T-helper 22 cell (primary cell): ENCODE results near the gene CFTR.

ENCODE experiments used
- DNase-seq: peaks from one replicate; pipeline ENCODE4 v3.0.0-alpha.2; 2020; ENCODE audit warnings: low read depth

The CFTR gene

GRCh38 chr7:117590191-117590590 lies 110.4 kb downstream of the CFTR start:
- no peak for DNase-seq

DNA sequence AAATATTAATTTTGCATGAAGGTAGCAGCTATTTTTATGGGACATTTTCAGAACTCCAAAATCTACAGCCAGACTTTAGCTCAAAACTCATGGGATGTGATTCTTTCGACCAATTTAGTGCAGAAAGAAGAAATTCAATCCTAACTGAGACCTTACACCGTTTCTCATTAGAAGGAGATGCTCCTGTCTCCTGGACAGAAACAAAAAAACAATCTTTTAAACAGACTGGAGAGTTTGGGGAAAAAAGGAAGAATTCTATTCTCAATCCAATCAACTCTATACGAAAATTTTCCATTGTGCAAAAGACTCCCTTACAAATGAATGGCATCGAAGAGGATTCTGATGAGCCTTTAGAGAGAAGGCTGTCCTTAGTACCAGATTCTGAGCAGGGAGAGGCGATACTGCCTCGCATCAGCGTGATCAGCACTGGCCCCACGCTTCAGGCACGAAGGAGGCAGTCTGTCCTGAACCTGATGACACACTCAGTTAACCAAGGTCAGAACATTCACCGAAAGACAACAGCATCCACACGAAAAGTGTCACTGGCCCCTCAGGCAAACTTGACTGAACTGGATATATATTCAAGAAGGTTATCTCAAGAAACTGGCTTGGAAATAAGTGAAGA lies 112.3 kb downstream of the CFTR start:
- no peak for DNase-seq

GRCh38 chr7:117596134-117596533 lies 116.3 kb downstream of the CFTR start:
- DNase-seq, result no peak

- no peak for DNase-seq
Measured at GRCh38 chr7:117597755-117598154, 117.9 kb downstream of the CFTR start.

- DNase-seq, result no peak
Measured at GRCh38 chr7:117600911-117601310, 121.1 kb downstream of the CFTR start.

DNA sequence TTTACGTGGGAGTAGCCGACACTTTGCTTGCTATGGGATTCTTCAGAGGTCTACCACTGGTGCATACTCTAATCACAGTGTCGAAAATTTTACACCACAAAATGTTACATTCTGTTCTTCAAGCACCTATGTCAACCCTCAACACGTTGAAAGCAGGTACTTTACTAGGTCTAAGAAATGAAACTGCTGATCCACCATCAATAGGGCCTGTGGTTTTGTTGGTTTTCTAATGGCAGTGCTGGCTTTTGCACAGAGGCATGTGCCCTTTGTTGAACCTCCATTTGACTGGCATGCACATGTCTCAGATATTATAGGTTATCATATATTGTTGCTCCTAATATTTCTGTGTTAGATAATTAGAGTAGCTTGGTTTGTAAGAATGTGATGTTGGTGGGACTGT lies 123.8 kb downstream of the CFTR start:
- DNase-seq, result no peak

DNA sequence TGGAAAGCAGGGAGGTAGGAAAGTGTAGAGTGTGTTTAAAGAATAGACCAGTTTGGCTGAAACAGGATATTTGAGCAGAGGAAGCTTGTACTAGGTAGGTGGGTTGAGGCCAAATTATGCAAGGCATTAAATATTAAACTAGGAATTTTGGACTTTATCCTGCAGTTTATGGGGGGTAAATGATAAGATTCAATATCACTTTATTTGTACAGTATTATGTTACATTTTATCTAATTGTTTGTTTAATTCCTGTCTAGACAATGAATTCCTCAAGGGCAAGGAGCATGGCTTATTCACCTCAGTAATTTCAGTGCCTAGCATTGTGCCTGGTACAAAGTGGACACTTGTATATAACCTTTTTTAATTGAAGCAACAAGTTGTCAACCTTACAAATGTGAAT lies 125.9 kb downstream of the CFTR start:
- no peak for DNase-seq

DNA sequence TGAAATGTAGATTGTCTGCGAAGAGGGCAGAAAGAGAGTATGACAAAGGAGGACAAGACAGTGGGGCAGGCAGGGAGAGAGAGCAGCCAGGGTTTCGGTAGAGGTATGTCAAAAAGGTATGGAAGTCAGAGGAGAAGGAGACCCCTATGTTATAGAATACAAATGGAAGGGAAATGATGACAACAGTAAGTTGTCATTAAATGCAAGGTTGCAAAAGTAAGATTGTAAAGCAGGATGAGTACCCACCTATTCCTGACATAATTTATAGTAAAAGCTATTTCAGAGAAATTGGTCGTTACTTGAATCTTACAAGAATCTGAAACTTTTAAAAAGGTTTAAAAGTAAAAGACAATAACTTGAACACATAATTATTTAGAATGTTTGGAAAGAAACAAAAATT lies 126.3 kb downstream of the CFTR start:
- no peak for DNase-seq

DNA sequence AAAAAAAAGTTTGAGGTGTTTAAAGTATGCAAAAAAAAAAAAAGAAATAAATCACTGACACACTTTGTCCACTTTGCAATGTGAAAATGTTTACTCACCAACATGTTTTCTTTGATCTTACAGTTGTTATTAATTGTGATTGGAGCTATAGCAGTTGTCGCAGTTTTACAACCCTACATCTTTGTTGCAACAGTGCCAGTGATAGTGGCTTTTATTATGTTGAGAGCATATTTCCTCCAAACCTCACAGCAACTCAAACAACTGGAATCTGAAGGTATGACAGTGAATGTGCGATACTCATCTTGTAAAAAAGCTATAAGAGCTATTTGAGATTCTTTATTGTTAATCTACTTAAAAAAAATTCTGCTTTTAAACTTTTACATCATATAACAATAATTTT lies 130.6 kb downstream of the CFTR start:
- DNase-seq, result no peak

DNA sequence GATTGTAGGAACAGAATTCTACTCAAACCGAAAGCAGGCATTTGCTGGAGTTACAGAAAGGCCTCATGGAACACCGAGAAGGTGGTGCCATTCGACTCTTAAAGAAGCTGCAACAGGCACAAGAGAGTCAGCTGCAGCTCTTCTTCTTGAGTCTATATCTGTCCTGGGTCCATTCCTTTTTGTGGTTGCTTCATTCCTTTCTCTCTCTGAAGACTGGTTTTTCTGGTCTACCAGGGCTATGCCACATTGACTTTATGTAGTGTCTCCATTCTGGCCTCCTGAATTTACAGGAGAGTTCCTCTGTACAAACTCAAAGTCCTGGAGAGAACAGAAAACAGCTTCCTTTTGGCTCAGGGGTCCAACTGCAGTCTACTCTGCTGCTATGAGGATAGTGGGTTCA lies 132.8 kb downstream of the CFTR start:
- DNase-seq, result no peak

GRCh38 chr7:117616694-117617093 lies 136.9 kb downstream of the CFTR start:
- no peak for DNase-seq

- DNase-seq, result no peak
Measured at GRCh38 chr7:117619681-117620080, 139.9 kb downstream of the CFTR start.

DNA sequence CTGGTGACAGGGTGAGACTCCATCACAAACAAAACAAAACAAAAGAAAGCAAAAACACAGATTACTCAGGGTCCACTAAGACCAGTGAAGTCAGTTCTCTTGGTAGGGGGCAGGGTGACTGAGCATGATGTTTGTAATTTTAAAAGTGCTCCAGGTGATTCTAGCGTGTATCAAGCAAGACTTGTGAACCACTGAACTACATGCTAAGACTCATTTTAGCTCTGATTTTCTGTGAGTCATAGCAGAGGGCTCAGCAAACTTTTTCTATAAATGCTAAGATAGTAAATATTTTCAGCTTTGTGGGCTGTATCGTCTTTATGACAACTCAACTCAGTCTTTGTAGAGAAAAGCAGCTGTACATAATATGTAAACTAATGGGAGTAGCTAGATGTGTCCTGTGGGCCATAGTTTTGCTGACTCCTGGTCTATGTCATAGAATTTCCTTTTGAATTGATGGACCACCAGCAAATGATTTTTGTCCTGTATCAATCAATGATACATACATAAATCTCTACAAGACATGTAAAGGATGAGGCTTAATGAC lies 141.3 kb downstream of the CFTR start:
- no peak for DNase-seq

DNA sequence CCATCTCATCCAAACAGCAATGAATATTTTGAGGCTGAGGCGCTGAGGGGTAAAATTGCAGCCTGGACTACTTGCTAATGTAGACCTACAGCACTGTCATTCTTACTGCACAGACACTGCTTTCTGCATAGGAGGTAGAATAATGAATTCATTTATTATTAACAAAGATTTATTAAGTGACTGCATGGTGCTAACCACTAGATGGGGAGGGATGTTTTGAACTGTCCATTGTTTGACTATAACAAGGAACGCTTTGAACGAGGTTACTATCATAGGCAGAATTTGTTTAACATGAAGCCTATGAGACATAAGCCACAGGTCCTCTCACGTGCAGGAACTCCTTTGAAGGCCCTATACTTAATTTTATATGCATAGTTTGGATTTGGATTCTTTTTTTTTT lies 143.8 kb downstream of the CFTR start:
- no peak for DNase-seq

DNA sequence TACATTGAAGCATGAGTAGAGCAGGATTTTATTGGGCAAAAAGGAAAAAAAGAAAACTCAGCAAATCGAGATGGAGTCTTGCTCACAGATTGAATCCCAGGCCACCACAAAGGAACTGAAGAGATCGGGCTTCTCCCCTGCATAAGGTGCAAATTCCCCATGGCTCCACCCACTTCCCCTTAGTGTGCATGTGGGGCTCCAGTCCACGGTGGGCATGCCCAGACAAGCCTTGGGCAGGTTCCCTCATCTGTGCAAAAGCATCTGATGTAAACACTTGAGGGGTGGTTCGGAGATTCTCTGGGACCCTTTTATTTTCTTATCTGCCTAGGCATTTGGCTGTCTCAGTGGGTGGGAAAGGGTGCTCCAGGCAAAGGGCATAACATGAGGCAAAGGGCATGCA lies 150.7 kb downstream of the CFTR start:
- no peak for DNase-seq

- DNase-seq, result no peak
Measured at GRCh38 chr7:117630907-117631564, 151.2 kb downstream of the CFTR start.

- DNase-seq, result no peak
Measured at GRCh38 chr7:117631652-117632051, 151.8 kb downstream of the CFTR start.

DNA sequence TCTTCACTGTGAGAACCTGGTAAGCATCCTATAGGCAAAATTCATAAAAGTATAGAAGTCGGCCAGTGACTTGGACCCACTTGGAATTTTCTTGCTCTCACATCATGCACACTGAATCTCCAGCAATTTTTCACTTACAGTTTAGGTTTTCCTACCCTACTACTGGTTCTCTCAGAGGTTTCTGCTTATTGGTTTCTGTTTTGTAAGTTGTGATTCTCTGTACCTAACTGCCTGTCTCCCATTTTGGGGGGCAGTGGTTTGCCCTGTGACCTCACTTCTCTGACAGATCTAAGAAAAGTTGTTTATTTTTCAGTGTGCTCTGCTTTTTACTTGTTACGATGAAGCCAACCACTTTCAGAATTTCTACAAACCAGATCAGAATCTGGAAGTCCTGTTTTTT lies 158.1 kb downstream of the CFTR start:
- DNase-seq, result no peak

DNA sequence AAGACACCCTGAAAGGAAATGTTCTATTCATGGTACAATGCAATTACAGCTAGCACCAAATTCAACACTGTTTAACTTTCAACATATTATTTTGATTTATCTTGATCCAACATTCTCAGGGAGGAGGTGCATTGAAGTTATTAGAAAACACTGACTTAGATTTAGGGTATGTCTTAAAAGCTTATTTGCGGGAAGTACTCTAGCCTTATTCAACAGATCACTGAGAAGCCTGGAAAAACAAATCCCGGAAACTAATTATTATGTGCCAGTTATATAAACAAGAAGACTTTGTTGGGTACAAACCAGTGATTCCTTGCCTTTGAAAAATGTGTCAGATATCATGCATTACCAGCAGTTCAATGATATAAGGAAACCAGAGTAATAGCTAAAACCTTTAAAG lies 160.1 kb downstream of the CFTR start:
- no peak for DNase-seq

DNA sequence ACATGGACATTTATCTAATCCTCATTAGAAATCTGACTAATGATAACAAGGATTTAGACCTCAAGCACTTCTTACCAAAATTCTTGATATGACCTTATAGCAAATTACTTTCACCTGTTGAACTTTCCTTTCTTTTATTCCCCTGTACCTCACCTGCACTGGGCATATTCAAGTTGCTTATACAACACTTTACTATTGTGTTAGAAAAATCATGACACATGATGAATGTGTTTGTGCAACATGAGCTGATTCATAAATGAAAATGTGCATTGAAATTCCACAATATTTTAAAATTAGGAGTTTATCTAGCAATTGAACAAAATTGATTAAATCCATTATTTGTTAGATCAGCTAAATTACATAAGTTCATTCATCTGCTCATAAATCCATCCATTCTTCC lies 160.6 kb downstream of the CFTR start:
- no peak for DNase-seq

DNA sequence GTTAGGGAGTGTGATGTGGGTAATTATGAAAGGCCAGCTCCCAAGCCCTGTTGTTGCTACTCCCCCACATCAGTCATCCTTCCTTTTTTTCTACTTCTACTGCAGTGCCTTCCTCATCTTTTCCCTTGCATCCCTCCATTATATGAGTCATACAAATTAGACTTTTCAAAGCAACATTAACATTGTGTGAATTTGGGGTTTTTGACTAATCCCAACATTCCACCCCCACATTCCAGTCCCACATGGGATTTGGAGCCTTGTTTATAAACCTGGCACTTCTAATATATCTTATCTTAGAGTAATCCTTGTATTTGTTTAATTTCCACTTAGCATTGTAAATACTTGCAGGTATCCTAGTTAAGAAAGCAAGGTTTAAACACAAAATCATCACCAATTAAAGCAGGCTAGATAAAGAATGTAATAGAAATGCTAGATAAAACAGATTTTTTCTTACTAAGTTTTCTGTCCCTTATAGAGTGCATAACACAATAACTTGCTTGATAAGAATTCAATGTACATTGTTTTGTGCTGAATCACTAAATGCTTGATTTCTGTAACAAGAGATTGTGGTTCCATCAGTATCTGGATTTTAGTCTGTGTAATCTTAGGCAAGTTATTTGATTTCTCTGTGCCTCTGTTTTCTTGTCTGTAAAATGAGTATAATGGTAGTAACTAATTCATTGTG lies 165.8 kb downstream of the CFTR start:
- DNase-seq, result no peak

GRCh38 chr7:117648203-117648866 lies 168.5 kb downstream of the CFTR start:
- DNase-seq, result no peak
